H1 (cell line): ENCODE data around the gene ABHD14A. TPM values are rescaled to one million over a fixed set of nuclear protein-coding genes. Genes with fewer than 3 reads are reported as not detected.

ENCODE experiments used
- BACH1 ChIP-seq: IDR thresholded peaks from 2 replicates; pipeline ENCODE4 v1.6.1; 2012; ENCODE audit warnings: low read length, improper control_type of control experiment
- polyA plus RNA-seq, 7 experiments: library from polyadenylated mRNA; depleted of rRNA in 3 of 7; stranded (reverse) in 5 of 7; unstranded in 2 of 7; fragments of >200 nt in 5 of 7; fragments of 200-250 nt in 2 of 7; gene quantifications; 1 replicate in 5 of 7; 2 replicates in 1 of 7; 4 replicates in 1 of 7; pipeline versions ENCODE4 v1.2.1 to v1.2.3, GENCODE V29; 2011 to 2013; ENCODE audit warnings: missing spikeins in 2 of 7, mixed read lengths in 2 of 7
- total RNA-seq: library from RNA; stranded (reverse); fragmentation: NEBNext Ultra II Directional; extraction: Animal tissue kit (Norgen Biotek cat#: 25700); gene quantifications from 2 replicates; pipeline ENCODE4 v1.2.1, GENCODE V29; 2021

Gene ABHD14A
- total and polyA plus RNA-seq, 2 of the 8 experiments (the other 6 are each of a cell fraction or from before 2014, with no cell fraction given) = 4.6 to 9.8 TPM

GRCh38 chr3:51945926-51946705, 28.7 kb upstream of the ABHD14A start (continued):
- TF ChIP-seq BACH1 = no peak
- TF ChIP-seq, all 59 proteins: peak for 0
